Bronchial epithelial cell (primary cell): ENCODE data around the gene DENND6B. TPM values are rescaled to one million over a fixed set of nuclear protein-coding genes. Genes with fewer than 3 reads are reported as not detected.

ENCODE experiments used
- DNase-seq: peaks from one replicate; pipeline ENCODE4 v3.0.0-alpha.2; 2010; ENCODE audit warnings: low read depth
- FAIRE-seq: peaks from 2 replicates; lab custom pipeline; 2011; peaks lifted over from hg19 to GRCh38; lab: Jason Lieb, UNC
- H3K27me3 ChIP-seq: 2 replicates; pipeline ENCODE4 v1.5.1; 2011; ENCODE audit warnings: low read length; ENCODE audit not compliant: control insufficient read depth, insufficient read depth
- H3K36me3 ChIP-seq: 2 replicates; pipeline ENCODE4 v1.5.1; 2011; ENCODE audit warnings: low read length; ENCODE audit not compliant: control insufficient read depth, insufficient read depth
- H3K4me3 ChIP-seq: 2 replicates; pipeline ENCODE4 v1.5.1; 2011; ENCODE audit warnings: mild to moderate bottlenecking, low read depth, low read length, control low read depth
- CTCF ChIP-seq: IDR thresholded peaks from 2 replicates; pipeline ENCODE4 v1.5.1; 2011; ENCODE audit warnings: mild to moderate bottlenecking, moderate library complexity, low read length, control low read depth, inconsistent platforms; ENCODE audit not compliant: insufficient read depth, severe bottlenecking
- total RNA-seq: library from RNA; depleted of rRNA; stranded (reverse); fragments of >200 nt; gene quantifications from 2 replicates; pipeline ENCODE4 v1.2.1, GENCODE V29; 2014

DENND6B gene
- total RNA-seq, 1 donor from 2014 or later: 1.1 TPM

- peak overlapping the region; percentile 99 for H3K4me3 ChIP-seq
- FAIRE-seq (no peak), DNase-seq (peak; percentile 65)
- H3K36me3 ChIP-seq: peaks cover 22% of the 10 kb centered on the region
- no peak for TF ChIP-seq CTCF
- H3K27me3 ChIP-seq: no peaks in the 10 kb centered on the region
Measured at GRCh38 chr22:50304528-50305392, 22.1 kb downstream of the DENND6B start.

- H3K36me3 ChIP-seq: peaks cover 22% of the 10 kb centered on the region
- no peak for TF ChIP-seq CTCF
- no peaks in the 10 kb centered on the region for H3K27me3 ChIP-seq
- FAIRE-seq (no peak), DNase-seq (peak; percentile 37)
- H3K4me3 ChIP-seq: peak overlapping the region; percentile 21
Measured at GRCh38 chr22:50303848-50304527, 22.8 kb downstream of the DENND6B start.

GRCh38 chr22:50303515-50303847 lies 23.3 kb downstream of the DENND6B start:
- no peak overlapping the region for H3K4me3 ChIP-seq
- DNase-seq (no peak), FAIRE-seq (no peak)
- peaks cover 22% of the 10 kb centered on the region for H3K36me3 ChIP-seq
- no peaks in the 10 kb centered on the region for H3K27me3 ChIP-seq
- TF ChIP-seq CTCF: no peak

- FAIRE-seq (no peak), DNase-seq (no peak)
- Histone ChIP-seq H3K36me3 (peaks cover 26% of the 10 kb centered on the region), H3K27me3 (no peaks in the 10 kb centered on the region), H3K4me3 (no peak overlapping the region)
- no peak for TF ChIP-seq CTCF
Measured at GRCh38 chr22:50302564-50302963, 24.2 kb downstream of the DENND6B start.

GRCh38 chr22:50302041-50302541 lies 24.7 kb downstream of the DENND6B start:
- H3K4me3 ChIP-seq: no peak overlapping the region
- TF ChIP-seq CTCF: no peak
- DNase-seq (peak; percentile 32), FAIRE-seq (no peak)
- no peaks in the 10 kb centered on the region for H3K27me3 ChIP-seq
- peaks cover 27% of the 10 kb centered on the region for H3K36me3 ChIP-seq
